Measurements from ENCODE around the gene ZFYVE26. TPM values are rescaled to one million over a fixed set of nuclear protein-coding genes. Genes with fewer than 3 reads are reported as not detected.

ZFYVE26 gene
- total RNA-seq, 4 donors from 2014 or later, result 15.9 to 21.2 (median 19.5) TPM

DNA sequence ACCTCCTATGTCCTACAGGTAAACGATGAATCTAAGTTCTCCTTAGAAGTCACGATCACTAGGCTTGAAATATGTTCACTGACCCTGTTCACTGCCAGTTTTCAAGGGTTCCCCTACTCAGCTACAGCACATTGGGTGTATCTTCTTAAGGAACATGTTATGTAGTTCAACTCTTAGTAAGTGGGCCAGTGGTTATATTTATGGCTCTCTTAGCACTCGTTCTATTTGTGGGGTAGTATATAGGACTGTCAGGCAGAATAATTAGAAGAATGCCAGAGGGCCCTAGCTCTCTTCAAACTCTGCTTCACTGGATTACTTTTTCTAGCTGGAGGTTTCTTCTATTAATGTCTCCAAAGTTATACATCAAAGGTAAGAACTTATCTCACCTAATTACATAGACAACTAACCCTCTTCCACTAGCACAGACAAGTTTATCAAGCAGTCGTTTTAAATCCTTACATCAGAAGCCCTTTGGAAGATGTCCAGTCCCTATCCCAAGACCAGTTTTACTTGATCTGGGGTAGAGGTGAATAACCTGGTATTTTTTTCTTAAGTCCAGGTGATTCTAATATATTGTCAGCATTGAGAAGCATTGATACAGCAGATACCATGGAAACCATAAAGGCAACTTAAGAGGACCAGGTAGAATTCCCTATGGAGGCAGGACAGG, 39.6 kb downstream of the ZFYVE26 start:
- DNase-seq (ENCODE audit: extremely low spot score), result no peak
- Histone ChIP-seq H3K4me1 (no peaks in the 10 kb centered on the region), H3K9me3 (no peaks in the 10 kb centered on the region), H3K36me3 (peaks cover 79 to 100% (median 100%) of the 10 kb centered on the region in 4 donors), H3K27ac (replicated peaks in 1 of 4) (no peak overlapping the region), H3K4me3 (no peak overlapping the region), H3K27me3 (no peaks in the 10 kb centered on the region)
- TF ChIP-seq CTCF (IDR thresholded peaks at IDR 0.05) (no peak), EP300 (IDR thresholded peaks at IDR 0.05) (no peak), POLR2AphosphoS5 (IDR thresholded peaks at IDR 0.05) (no peak), POLR2A (IDR thresholded peaks at IDR 0.05; ENCODE audit: low read depth) (no peak)
- intact Hi-C loops (cut with DNase I), result no loop called here
- WGBS, result 63% methylated on average over 4 of the region's 4 CpGs

DNA sequence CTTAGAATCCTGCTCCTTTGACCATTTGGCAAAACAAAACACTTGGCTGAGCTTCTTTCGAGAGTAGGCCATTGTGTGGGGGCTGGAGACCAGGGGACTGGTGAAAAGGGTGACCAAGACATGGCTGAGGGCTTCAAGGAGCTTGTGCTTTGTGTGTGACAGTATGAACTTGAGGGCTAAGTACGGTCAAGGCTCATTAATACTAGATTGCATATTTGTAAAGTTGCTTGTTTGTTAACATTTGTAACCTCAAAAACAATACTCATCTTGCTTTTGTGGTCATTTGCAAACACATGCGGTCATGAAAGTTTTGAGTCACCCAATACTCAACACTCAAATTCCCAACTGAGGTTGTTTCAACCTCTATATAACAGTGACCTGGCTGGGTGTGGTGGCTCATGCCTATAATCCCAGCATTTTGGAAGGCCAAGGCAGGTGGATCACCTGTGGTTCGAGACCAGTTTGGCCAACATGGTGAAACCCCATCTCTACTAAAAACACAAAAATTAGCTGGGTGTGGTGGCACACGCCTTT, 42.5 kb downstream of the ZFYVE26 start:
- H3K9me3 ChIP-seq, result no peaks in the 10 kb centered on the region
- H3K36me3 ChIP-seq, result peaks cover 66 to 100% (median 96%) of the 10 kb centered on the region in 4 donors
- intact Hi-C loops (cut with DNase I), result no loop called here
- WGBS, result 97% methylated on average over 5 of the region's 5 CpGs
- H3K27ac ChIP-seq (replicated peaks in 1 of 4), result no peak overlapping the region
- H3K4me3 ChIP-seq, result no peak overlapping the region
- H3K4me1 ChIP-seq, result no peaks in the 10 kb centered on the region
- DNase-seq (ENCODE audit: extremely low spot score), result no peak
- H3K27me3 ChIP-seq, result no peaks in the 10 kb centered on the region
- TF ChIP-seq POLR2AphosphoS5 (IDR thresholded peaks at IDR 0.05) (no peak), POLR2A (IDR thresholded peaks at IDR 0.05; ENCODE audit: low read depth) (no peak), EP300 (IDR thresholded peaks at IDR 0.05) (no peak), CTCF (IDR thresholded peaks at IDR 0.05) (no peak)

GRCh38 chr14:67768219-67768618, 48.2 kb downstream of the ZFYVE26 start:
- DNase-seq (ENCODE audit: extremely low spot score), result no peak
- intact Hi-C loops (cut with DNase I), result no loop called here
- Histone ChIP-seq H3K27ac (replicated peaks in 1 of 4) (no peak overlapping the region), H3K9me3 (no peaks in the 10 kb centered on the region), H3K27me3 (no peaks in the 10 kb centered on the region), H3K36me3 (peaks cover 69 to 100% (median 94%) of the 10 kb centered on the region in 4 donors), H3K4me1 (no peaks in the 10 kb centered on the region), H3K4me3 (no peak overlapping the region)
- TF ChIP-seq POLR2A (IDR thresholded peaks at IDR 0.05; ENCODE audit: low read depth), result no peak
- no peak for TF ChIP-seq POLR2AphosphoS5 (IDR thresholded peaks at IDR 0.05)
- no peak for TF ChIP-seq CTCF (IDR thresholded peaks at IDR 0.05)
- no peak for TF ChIP-seq EP300 (IDR thresholded peaks at IDR 0.05)
- WGBS, result 56% methylated on average over 2 of the region's 2 CpGs

DNA sequence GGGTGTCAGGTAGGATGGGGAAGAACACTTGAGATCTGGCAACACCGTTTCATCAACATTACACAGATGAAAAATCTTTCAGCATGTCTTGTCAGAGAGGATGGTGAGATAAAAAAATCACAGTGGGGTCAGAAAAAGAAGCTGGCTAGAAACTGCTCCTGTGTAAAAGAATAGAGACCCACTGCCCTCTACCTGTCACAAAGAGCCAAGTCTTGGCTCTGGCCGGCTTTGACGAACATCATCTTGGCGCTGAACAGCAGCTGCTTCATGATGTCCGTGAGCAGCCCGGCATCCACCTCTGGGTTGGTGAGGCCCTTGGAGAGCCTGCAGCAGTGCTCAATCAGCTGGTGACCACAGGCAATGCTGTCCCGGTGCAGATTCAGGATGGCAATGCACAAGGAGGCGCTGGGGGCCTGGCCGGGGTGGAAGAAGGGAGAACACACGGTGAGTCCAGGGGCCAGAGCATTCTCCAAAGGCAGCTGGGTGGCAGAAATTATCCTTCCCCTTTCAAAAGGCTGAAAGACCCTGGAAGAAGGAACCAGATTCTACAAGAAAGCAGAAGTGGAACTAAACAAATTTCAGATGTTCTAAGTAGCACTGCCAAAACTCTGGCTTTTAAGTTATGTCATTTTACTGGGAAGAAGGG, 50.2 kb downstream of the ZFYVE26 start:
- no peak for DNase-seq (ENCODE audit: extremely low spot score)
- Histone ChIP-seq H3K36me3 (peaks cover 64 to 100% (median 92%) of the 10 kb centered on the region in 4 donors), H3K27me3 (no peaks in the 10 kb centered on the region), H3K9me3 (no peaks in the 10 kb centered on the region), H3K4me1 (no peaks in the 10 kb centered on the region), H3K4me3 (no peak overlapping the region), H3K27ac (replicated peaks in 1 of 4) (no peak overlapping the region)
- WGBS, result 68% methylated on average over 8 of the region's 10 CpGs
- intact Hi-C loops (cut with DNase I), result no loop called here
- TF ChIP-seq POLR2AphosphoS5 (IDR thresholded peaks at IDR 0.05), result no peak
- no peak for TF ChIP-seq CTCF (IDR thresholded peaks at IDR 0.05)
- TF ChIP-seq EP300 (IDR thresholded peaks at IDR 0.05), result no peak
- TF ChIP-seq POLR2A (IDR thresholded peaks at IDR 0.05; ENCODE audit: low read depth), result no peak

All from esophagus muscularis mucosa (tissue), 4 donors.